NCI-H226 (cell line): ENCODE results near the gene FKTN.

Experiments
- DNase-seq: peaks from one replicate; pipeline ENCODE4 v3.0.0-alpha.2; 2015

The FKTN gene

GRCh38 chr9:105633411-105633810 lies 75.5 kb downstream of the FKTN start:
- DNase-seq = no peak

- no peak for DNase-seq
These were observed 78.4 kb downstream of the FKTN start for GRCh38 chr9:105636331-105636730.

- DNase-seq = no peak
These were observed 80.0 kb downstream of the FKTN start for GRCh38 chr9:105637787-105638395.

- DNase-seq = no peak
These were observed 82.0 kb downstream of the FKTN start for GRCh38 chr9:105639936-105640335.

- DNase-seq = no peak
These were observed 85.9 kb downstream of the FKTN start for GRCh38 chr9:105643795-105644194.

- no peak for DNase-seq
These were observed 89.1 kb downstream of the FKTN start for GRCh38 chr9:105646879-105647594.

GRCh38 chr9:105647595-105648349 lies 89.8 kb downstream of the FKTN start:
- DNase-seq = no peak

- DNase-seq = no peak
These were observed 93.9 kb downstream of the FKTN start for GRCh38 chr9:105651806-105652205.

GRCh38 chr9:105656131-105656921 lies 98.4 kb downstream of the FKTN start:
- DNase-seq = no peak

- no peak for DNase-seq
These were observed 100.4 kb downstream of the FKTN start for GRCh38 chr9:105658351-105658750.

- no peak for DNase-seq
These were observed 103.1 kb downstream of the FKTN start for GRCh38 chr9:105661011-105661410.

- no peak for DNase-seq
These were observed 104.5 kb downstream of the FKTN start, which contains the start of gene TAL2 for GRCh38 chr9:105662184-105663104. Gene TAL2 (plus strand): TSS chr9:105662457. CDS start chr9:105662497, 40 bp downstream.

- no peak for DNase-seq
These were observed 106.0 kb downstream of the FKTN start for GRCh38 chr9:105663914-105664313.

- DNase-seq = no peak
These were observed 109.9 kb downstream of the FKTN start for GRCh38 chr9:105667867-105668266.

- no peak for DNase-seq
These were observed 112.4 kb downstream of the FKTN start for GRCh38 chr9:105670315-105670714.

GRCh38 chr9:105670775-105671174 lies 112.8 kb downstream of the FKTN start:
- no peak for DNase-seq

- DNase-seq = no peak
These were observed 114.8 kb downstream of the FKTN start for GRCh38 chr9:105672711-105673234.

GRCh38 chr9:105673850-105674387 lies 116.0 kb downstream of the FKTN start:
- no peak for DNase-seq

GRCh38 chr9:105676351-105676923 lies 118.5 kb downstream of the FKTN start:
- DNase-seq = no peak

- no peak for DNase-seq
These were observed 120.2 kb downstream of the FKTN start for GRCh38 chr9:105678163-105678562.

- DNase-seq = no peak
These were observed 120.8 kb downstream of the FKTN start for GRCh38 chr9:105678781-105679180.
